ENCODE measurements around the gene GLRX. TPM values are rescaled to one million over a fixed set of nuclear protein-coding genes. Genes with fewer than 3 reads are reported as not detected.

The GLRX gene
- total RNA-seq, 4 donors from 2014 or later: 52.2 to 148 (median 96.5) TPM

- TF ChIP-seq CTCF (IDR thresholded peaks at IDR 0.05; ENCODE audit: low read depth): no peak
Observed at GRCh38 chr5:95799191-95799835, 23.2 kb downstream of the GLRX start.

- TF ChIP-seq CTCF (IDR thresholded peaks at IDR 0.05; ENCODE audit: low read depth): no peak
Observed at GRCh38 chr5:95798545-95798944, 24.0 kb downstream of the GLRX start.

- TF ChIP-seq CTCF (IDR thresholded peaks at IDR 0.05; ENCODE audit: low read depth): no peak
Observed at GRCh38 chr5:95798048-95798447, 24.5 kb downstream of the GLRX start.

GRCh38 chr5:95797301-95797700 lies 25.2 kb downstream of the GLRX start:
- TF ChIP-seq CTCF (IDR thresholded peaks at IDR 0.05; ENCODE audit: low read depth): no peak

- no peak for TF ChIP-seq CTCF (IDR thresholded peaks at IDR 0.05; ENCODE audit: low read depth)
Observed at GRCh38 chr5:95794070-95794516, 28.4 kb downstream of the GLRX start.

GRCh38 chr5:95791751-95792150 lies 30.8 kb downstream of the GLRX start:
- no peak for TF ChIP-seq CTCF (IDR thresholded peaks at IDR 0.05; ENCODE audit: low read depth)

GRCh38 chr5:95788493-95788892 lies 34.0 kb downstream of the GLRX start:
- TF ChIP-seq CTCF (IDR thresholded peaks at IDR 0.05; ENCODE audit: low read depth): no peak
